Activated CD8-positive, alpha-beta T cell treated with anti-CD3 and anti-CD28 coated beads for 36 hours (primary cell): Measurements from ENCODE around the gene ZIC5. TPM values are rescaled to one million over a fixed set of nuclear protein-coding genes. Genes with fewer than 3 reads are reported as not detected.

Source experiments
- ATAC-seq: fragments of 200-7000 bp; cut with Tn5 transposase; one replicate; pipeline ENCODE4 v1.10.0; 2021; ENCODE audit warnings: mild to moderate bottlenecking, moderate library complexity
- CTCF ChIA-PET: fragments of 350-600 bp; sonication (Branson Sonifier 250); formaldehyde crosslinking; loops from one replicate; lab custom pipeline; 2021; ENCODE audit warnings: antibody characterized with exemption; lab: Charles Lee
- POLR2A ChIA-PET: fragments of 350-600 bp; sonication (Branson Sonifier 250); formaldehyde crosslinking; loops from one replicate; lab custom pipeline; 2021; ENCODE audit warnings: antibody characterized with exemption; lab: Charles Lee
- DNase-seq: peaks from one replicate; pipeline ENCODE4 v3.0.0-alpha.2; 2020
- H3K27ac Mint-ChIP-seq: one replicate; pipeline ENCODE4 v1.8.0; 2021; ENCODE audit warnings: mild to moderate bottlenecking, mixed read lengths
- H3K27me3 Mint-ChIP-seq: one replicate; pipeline ENCODE4 v1.8.0; 2021; ENCODE audit warnings: mixed read lengths
- H3K36me3 Mint-ChIP-seq: one replicate; pipeline ENCODE4 v1.8.0; 2021; ENCODE audit warnings: low read depth, mixed read lengths
- H3K4me1 Mint-ChIP-seq: one replicate; pipeline ENCODE4 v1.8.0; 2021; ENCODE audit warnings: low read depth, mixed read lengths
- H3K4me3 Mint-ChIP-seq: one replicate; pipeline ENCODE4 v1.8.0; 2021; ENCODE audit warnings: mild to moderate bottlenecking, moderate library complexity, mixed read lengths
- H3K9me3 Mint-ChIP-seq: one replicate; pipeline ENCODE4 v1.8.0; 2021; ENCODE audit warnings: mixed read lengths
- intact Hi-C: fragments of 100-400 bp; cut with micrococcal nuclease; formaldehyde crosslinking; loops from one replicate; pipeline ENCODE4 v1.10.0; 2022
- total RNA-seq, 2 experiments: library from RNA; stranded (reverse); gene quantifications; one replicate each; pipeline ENCODE4 v1.2.3, GENCODE V29; 2021
- TF ChIP-seq, protein P1 (sequence below): fragments of 200-600 bp; IDR thresholded peaks from one replicate; pipeline ENCODE4 v1.8.0; 2022; ENCODE audit warnings: antibody characterized with exemption, mild to moderate bottlenecking

Gene ZIC5
- total RNA-seq, 2 experiments from 2014 or later = not detected

DNA sequence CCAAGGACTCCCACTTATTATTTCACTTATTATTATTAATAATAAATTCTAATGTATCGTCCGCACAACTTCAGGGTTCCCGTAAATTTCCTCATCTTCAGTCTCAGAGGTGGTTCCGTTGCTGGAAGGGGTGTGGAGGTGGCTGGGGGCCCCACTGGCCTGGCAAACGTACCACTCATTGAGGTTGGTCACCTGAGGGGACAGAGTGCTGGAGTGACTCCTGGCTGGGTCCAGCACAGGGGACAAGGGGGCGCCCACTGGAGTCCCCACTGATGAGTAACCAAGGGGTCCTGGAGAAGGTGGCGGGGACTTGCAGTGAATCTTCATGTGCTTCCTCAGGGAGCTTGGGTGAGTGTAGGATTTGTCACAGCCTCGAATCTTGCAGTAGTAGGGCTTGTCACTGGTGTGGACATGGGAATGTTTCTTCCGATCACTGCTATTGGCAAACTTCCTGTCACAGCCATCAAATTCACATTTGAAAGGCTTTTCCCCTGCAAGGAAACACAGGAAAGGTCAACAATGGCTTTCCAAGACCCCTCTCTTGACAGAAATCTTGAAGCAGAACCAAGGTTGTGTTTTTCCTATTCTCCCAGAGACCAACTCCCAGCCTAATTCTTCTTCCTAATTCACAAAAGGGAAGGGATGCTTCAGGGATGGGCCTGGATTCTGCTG, 6.1 kb downstream of the ZIC5 start:
- POLR2A ChIA-PET = interaction anchor here (0.7 kb wide), 1 partner anchor 62 kb away, joined by 3 read pairs; no protein-coding TSS in a partner anchor
- TF ChIP-seq, protein P1, sequence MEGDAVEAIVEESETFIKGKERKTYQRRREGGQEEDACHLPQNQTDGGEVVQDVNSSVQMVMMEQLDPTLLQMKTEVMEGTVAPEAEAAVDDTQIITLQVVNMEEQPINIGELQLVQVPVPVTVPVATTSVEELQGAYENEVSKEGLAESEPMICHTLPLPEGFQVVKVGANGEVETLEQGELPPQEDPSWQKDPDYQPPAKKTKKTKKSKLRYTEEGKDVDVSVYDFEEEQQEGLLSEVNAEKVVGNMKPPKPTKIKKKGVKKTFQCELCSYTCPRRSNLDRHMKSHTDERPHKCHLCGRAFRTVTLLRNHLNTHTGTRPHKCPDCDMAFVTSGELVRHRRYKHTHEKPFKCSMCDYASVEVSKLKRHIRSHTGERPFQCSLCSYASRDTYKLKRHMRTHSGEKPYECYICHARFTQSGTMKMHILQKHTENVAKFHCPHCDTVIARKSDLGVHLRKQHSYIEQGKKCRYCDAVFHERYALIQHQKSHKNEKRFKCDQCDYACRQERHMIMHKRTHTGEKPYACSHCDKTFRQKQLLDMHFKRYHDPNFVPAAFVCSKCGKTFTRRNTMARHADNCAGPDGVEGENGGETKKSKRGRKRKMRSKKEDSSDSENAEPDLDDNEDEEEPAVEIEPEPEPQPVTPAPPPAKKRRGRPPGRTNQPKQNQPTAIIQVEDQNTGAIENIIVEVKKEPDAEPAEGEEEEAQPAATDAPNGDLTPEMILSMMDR = no peak
- H3K4me3 Mint-ChIP-seq = no peak overlapping the region
- H3K4me1 Mint-ChIP-seq = peaks cover 16% of the 10 kb centered on the region
- intact Hi-C loops = no loop called here
- H3K27me3 Mint-ChIP-seq = peaks cover 65% of the 10 kb centered on the region
- DNase-seq (no peak), ATAC-seq (no peak)
- H3K27ac Mint-ChIP-seq = no peak overlapping the region
- peaks cover 6% of the 10 kb centered on the region for H3K36me3 Mint-ChIP-seq
- CTCF ChIA-PET = no interaction called here
- H3K9me3 Mint-ChIP-seq = no peaks in the 10 kb centered on the region

DNA sequence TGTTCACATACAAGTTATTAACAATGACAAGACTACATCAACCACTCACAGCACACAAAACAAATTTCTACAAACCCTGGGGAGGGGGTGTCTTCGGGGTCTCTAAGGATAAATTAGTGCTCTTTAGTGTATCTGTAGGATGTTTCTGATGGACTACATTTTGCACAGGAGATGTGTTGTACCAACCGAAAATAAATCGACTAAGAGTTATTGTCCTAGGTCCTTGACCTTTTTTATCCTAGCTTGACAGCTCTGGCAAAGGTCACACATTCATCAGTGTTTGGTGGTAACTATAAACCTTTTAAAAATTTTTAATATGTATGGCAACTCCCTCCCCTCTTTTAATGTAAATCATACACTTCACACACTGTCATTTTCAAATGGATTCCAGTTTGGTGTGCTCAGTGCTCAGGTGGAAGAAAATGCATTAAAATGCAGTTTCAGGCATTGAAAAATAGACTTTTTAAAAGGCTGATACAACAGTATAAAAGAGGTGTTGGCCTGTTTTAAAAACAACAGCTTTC, 7.7 kb downstream of the ZIC5 start:
- H3K9me3 Mint-ChIP-seq = no peaks in the 10 kb centered on the region
- H3K36me3 Mint-ChIP-seq = peaks cover 2% of the 10 kb centered on the region
- H3K27ac Mint-ChIP-seq = no peak overlapping the region
- DNase-seq = no peak
- intact Hi-C loops = no loop called here
- no peak for ATAC-seq
- H3K27me3 Mint-ChIP-seq = peaks cover 67% of the 10 kb centered on the region
- peaks cover 10% of the 10 kb centered on the region for H3K4me1 Mint-ChIP-seq
- ChIA-PET POLR2A (interaction anchor here (1.1 kb wide), 1 partner anchor 13 kb away, joined by 3 read pairs; no protein-coding TSS in a partner anchor), CTCF (no interaction called here)
- TF ChIP-seq, protein P1 = no peak
- H3K4me3 Mint-ChIP-seq = no peak overlapping the region

- Mint-ChIP-seq H3K36me3 (no peaks in the 10 kb centered on the region), H3K9me3 (no peaks in the 10 kb centered on the region), H3K27me3 (peaks cover 75% of the 10 kb centered on the region), H3K4me3 (no peak overlapping the region), H3K27ac (no peak overlapping the region), H3K4me1 (peaks cover 5% of the 10 kb centered on the region)
- CTCF ChIA-PET = no interaction called here
- TF ChIP-seq, protein P1 = no peak
- ATAC-seq (no peak), DNase-seq (no peak)
- POLR2A ChIA-PET = interaction anchor here (1.0 kb wide), 1 partner anchor 30 kb away, joined by 3 read pairs; no protein-coding TSS in a partner anchor
- intact Hi-C loops = no loop called here
These were observed 9.3 kb downstream of the ZIC5 start for GRCh38 chr13:99962242-99962641.

DNA sequence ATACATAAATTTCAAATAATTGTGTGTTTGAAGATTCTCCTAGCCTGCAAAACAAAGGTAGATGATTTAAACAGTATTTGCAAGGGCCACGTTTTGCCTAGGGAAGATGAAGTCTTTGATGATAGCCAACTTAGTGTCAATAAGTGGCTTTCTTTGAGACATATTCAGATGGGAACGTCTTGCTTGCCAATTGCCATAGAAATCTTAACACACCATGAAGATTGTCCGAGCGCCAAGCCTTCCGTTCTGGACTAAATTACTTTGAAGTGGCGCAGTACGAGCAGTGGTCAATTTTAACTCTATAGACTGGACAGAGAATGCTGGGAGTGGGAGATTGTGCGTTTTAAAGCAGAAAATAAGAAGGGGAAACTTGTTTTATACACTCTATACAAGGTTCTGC, 9.9 kb downstream of the ZIC5 start:
- ChIA-PET POLR2A (interaction anchor here (1.0 kb wide), 1 partner anchor 31 kb away, joined by 3 read pairs; no protein-coding TSS in a partner anchor), CTCF (no interaction called here)
- Mint-ChIP-seq H3K4me1 (peaks cover 11% of the 10 kb centered on the region), H3K4me3 (no peak overlapping the region), H3K9me3 (no peaks in the 10 kb centered on the region), H3K27ac (no peak overlapping the region), H3K36me3 (no peaks in the 10 kb centered on the region), H3K27me3 (peaks cover 75% of the 10 kb centered on the region)
- no peak for ATAC-seq
- intact Hi-C loops = no loop called here
- no peak for DNase-seq
- TF ChIP-seq, protein P1 = no peak

GRCh38 chr13:99960663-99961311, 10.8 kb downstream of the ZIC5 start:
- no peaks in the 10 kb centered on the region for H3K36me3 Mint-ChIP-seq
- no peak overlapping the region for H3K4me3 Mint-ChIP-seq
- H3K9me3 Mint-ChIP-seq = no peaks in the 10 kb centered on the region
- peaks cover 16% of the 10 kb centered on the region for H3K4me1 Mint-ChIP-seq
- ChIA-PET CTCF (no interaction called here), POLR2A (no interaction called here)
- ATAC-seq (no peak), DNase-seq (no peak)
- no peak overlapping the region for H3K27ac Mint-ChIP-seq
- TF ChIP-seq, protein P1 = no peak
- intact Hi-C loops = no loop called here
- peaks cover 74% of the 10 kb centered on the region for H3K27me3 Mint-ChIP-seq
